Renal cortex interstitium (tissue), 11 donors: ENCODE results near the gene B2M. TPM values are rescaled to one million over a fixed set of nuclear protein-coding genes. Genes with fewer than 3 reads are reported as not detected.
"Not testable (repeated sequence)": the region's sequence is repeated elsewhere in the genome, so short reads cannot be mapped to it uniquely, and the experiment has no call there.

ENCODE experiments used
- DNase-seq, 11 donors: peaks; one replicate each; pipeline ENCODE4 v3.0.0-alpha.2; 2013; ENCODE audit warnings: low read depth in 9 of 11, low spot score in 4 of 11; ENCODE audit errors: extremely low read depth in 1 of 11
- polyA plus RNA-seq, 3 donors: library from polyadenylated mRNA; unstranded; fragments of 120-200 nt; gene quantifications; one replicate each; pipeline ENCODE4 v1.2.1, GENCODE V29; 2013; ENCODE audit not compliant: insufficient read length in 3 of 3

The B2M gene
- polyA plus RNA-seq, 3 donors: 770 to 879 (median 791) TPM

DNA sequence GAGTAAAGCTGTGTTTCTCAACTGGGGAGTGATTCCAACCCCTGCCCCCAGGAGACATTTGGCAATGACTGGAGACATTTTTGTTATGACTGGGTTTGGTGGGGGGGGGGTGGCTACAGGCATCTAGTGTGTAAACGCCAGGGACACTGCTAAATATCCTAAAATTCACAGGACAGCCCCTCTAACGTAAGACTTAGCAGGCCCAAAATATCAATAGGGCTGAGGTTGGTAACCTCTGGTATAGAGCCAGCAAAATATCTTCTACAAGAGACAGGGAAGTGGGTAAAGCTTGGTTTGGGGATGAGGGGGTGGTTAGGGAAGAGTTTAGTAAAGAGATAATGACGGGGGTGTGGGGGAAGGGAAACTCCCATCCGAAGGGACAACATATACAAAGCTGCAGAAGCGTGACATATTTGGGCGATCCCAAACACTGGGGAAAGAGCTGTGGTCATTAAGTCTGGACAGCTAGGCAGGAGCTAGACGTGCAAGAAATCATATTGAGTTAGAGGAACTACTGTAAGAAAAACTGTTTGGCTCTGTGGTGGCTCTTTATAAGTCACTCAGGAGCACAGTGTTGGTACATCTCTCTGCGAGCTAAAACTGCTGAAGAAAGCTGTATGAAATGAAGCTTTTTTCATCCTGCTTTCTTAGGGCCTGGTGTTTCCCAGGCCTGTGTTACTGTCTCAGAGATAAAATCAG lies 24.3 kb downstream of the B2M start:
- DNase-seq: no peak

- no peak for DNase-seq
These were observed 25.0 kb downstream of the B2M start, which contains the start of gene TRIM69 for GRCh38 chr15:44736181-44736765. Gene TRIM69, plus strand, starts transcription at chr15:44736528. Its CDS starts 177 bp downstream, at chr15:44736705.

DNA sequence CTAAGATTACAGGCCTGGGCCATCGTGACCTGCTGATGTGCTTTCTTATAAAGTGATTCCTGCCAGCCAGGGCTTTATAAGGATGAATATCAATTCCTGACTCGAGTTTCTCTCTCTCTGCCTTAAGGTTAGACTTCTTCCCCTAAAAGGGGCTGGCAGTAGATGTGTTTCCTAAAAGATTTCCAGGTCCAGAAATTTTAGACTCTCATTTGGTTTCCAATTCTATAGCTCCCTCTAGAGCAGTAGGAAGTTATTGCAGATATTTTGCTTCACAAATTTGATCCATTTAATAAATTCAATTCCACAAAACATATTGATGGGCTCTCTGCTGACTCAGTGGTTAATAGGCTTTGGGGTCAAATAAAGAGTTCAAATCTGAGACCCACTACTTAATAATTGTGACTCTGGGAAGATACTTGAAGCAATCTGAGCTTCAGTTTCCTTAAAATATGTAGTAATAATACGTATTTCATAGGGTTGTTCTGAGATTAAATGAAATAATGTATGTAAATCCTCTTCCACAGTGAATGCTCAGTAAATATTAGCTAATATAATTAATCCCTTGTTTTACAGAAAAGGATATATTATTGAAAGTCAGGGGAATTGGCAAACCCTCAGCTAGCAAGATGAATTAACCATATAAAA lies 27.1 kb downstream of the B2M start:
- DNase-seq: peak in 4 of 11 donors; percentile 18 to 48 (median 31)

- DNase-seq: not testable (repeated sequence)
These were observed 28.0 kb downstream of the B2M start for GRCh38 chr15:44739222-44739847.

GRCh38 chr15:44743454-44743853 lies 32.1 kb downstream of the B2M start:
- not testable (repeated sequence) for DNase-seq

GRCh38 chr15:44753345-44753744 lies 42.0 kb downstream of the B2M start:
- no peak for DNase-seq

DNA sequence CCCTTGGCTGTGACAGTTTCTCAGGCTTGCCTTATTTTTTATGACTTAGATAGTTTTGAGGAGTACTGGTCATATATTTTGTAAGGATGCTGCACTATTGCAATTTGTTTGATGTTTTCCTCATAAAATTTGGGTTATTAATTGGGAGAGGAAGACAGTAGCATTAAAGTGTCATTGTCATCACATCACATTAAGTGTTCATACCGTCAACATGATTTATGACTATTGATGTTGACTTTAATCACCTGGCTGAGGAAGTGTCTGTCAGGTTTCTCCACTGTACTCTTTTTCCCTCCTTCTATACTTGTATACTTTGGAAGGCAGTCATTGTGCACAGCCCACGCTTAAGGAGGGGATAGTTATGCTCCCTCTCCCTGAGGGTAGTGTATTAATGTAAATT lies 51.9 kb downstream of the B2M start:
- no peak for DNase-seq

- no peak for DNase-seq
These were observed 52.5 kb downstream of the B2M start for GRCh38 chr15:44763848-44764247.

- no peak for DNase-seq
These were observed 53.7 kb downstream of the B2M start for GRCh38 chr15:44765036-44765435.

Other genes with a start within 250 kb of the B2M start
- 100 to 1,000 TPM in 2 of 3 donors, 10 to 100 TPM in 1; 97.8 to 135 (median 114) TPM for gene EIF3J, start 174.4 kb upstream of the B2M start, polyA plus RNA-seq
- gene SPG11, start 47.9 kb upstream of the B2M start, polyA plus RNA-seq: 10 to 100 TPM; 65.0 to 89.3 (median 77.2) TPM
- 1 to 10 TPM in 1 of 3 donors, under 1 TPM in 2; 0.64 to 2.2 (median 0.65) TPM for gene PATL2, start 194 bp upstream of the B2M start, polyA plus RNA-seq
- gene TRIM69, start 25.0 kb downstream of the B2M start, polyA plus RNA-seq: 10 to 100 TPM; 17.3 to 27.9 (median 22.5) TPM
- gene TERB2, start 245.2 kb downstream of the B2M start, polyA plus RNA-seq: not detected